GM11168 (cell line): ENCODE results near the gene IGSF10.

Experiments
- in situ Hi-C: fragments of 300-500 bp; cut with MboI; formaldehyde crosslinking; loops from one replicate; pipeline ENCODE4 v1.12.0; 2022; ENCODE audit warnings: low sequenced_read_pairs; ENCODE audit not compliant: unreplicated experiment

Gene IGSF10

GRCh38 chr3:151468284-151468917 lies 7.5 kb upstream of the IGSF10 start:
- in situ Hi-C loops: no loop called here

- in situ Hi-C loops: no loop called here
Observed at GRCh38 chr3:151467069-151467468, 6.2 kb upstream of the IGSF10 start.

- in situ Hi-C loops: no loop called here
Observed at GRCh38 chr3:151462991-151463390, 2.1 kb upstream of the IGSF10 start.

GRCh38 chr3:151462278-151462780 lies 1.5 kb upstream of the IGSF10 start:
- in situ Hi-C loops: no loop called here

GRCh38 chr3:151460228-151460627 lies 633 bp downstream of the IGSF10 start:
- in situ Hi-C loops: no loop called here

- in situ Hi-C loops: no loop called here
Observed at GRCh38 chr3:151459358-151459757, 1.5 kb downstream of the IGSF10 start.

GRCh38 chr3:151456065-151456464 lies 4.8 kb downstream of the IGSF10 start:
- in situ Hi-C loops: no loop called here

- in situ Hi-C loops: no loop called here
Observed at GRCh38 chr3:151452841-151453240, 8.0 kb downstream of the IGSF10 start.

- in situ Hi-C loops: no loop called here
Observed at GRCh38 chr3:151452368-151452767, 8.5 kb downstream of the IGSF10 start.

GRCh38 chr3:151446002-151446340 lies 14.9 kb downstream of the IGSF10 start:
- in situ Hi-C loops: loop anchor here (25.0 kb wide), 1 partner anchor 391 kb away; no protein-coding TSS in a partner anchor

GRCh38 chr3:151445273-151446001 lies 15.4 kb downstream of the IGSF10 start:
- in situ Hi-C loops: loop anchor here (25.0 kb wide), 1 partner anchor 392 kb away; no protein-coding TSS in a partner anchor

- in situ Hi-C loops: loop anchor here (25.0 kb wide), 1 partner anchor 394 kb away; no protein-coding TSS in a partner anchor
Observed at GRCh38 chr3:151443583-151443982, 17.3 kb downstream of the IGSF10 start.

GRCh38 chr3:151440940-151441339 lies 19.9 kb downstream of the IGSF10 start:
- in situ Hi-C loops: loop anchor here (25.0 kb wide), 1 partner anchor 396 kb away; no protein-coding TSS in a partner anchor

GRCh38 chr3:151439652-151440125 lies 21.2 kb downstream of the IGSF10 start:
- in situ Hi-C loops: loop anchor here (10.0 to 25.0 kb wide), 2 partner anchors 398 to 475 kb away; no protein-coding TSS in a partner anchor

GRCh38 chr3:151437906-151438305 lies 23.0 kb downstream of the IGSF10 start:
- in situ Hi-C loops: loop anchor here (10.0 to 25.0 kb wide), 2 partner anchors 399 to 477 kb away; no protein-coding TSS in a partner anchor

- in situ Hi-C loops: loop anchor here (10.0 to 25.0 kb wide), 2 partner anchors 400 to 478 kb away; no protein-coding TSS in a partner anchor
Observed at GRCh38 chr3:151436675-151437446, 24.0 kb downstream of the IGSF10 start.

GRCh38 chr3:151434151-151434890 lies 26.5 kb downstream of the IGSF10 start:
- in situ Hi-C loops: loop anchor here (10.0 to 25.0 kb wide), 2 partner anchors 403 to 480 kb away; no protein-coding TSS in a partner anchor

- in situ Hi-C loops: loop anchor here (10.0 to 25.0 kb wide), 2 partner anchors 405 to 482 kb away; no protein-coding TSS in a partner anchor
Observed at GRCh38 chr3:151432616-151433372, 28.1 kb downstream of the IGSF10 start.

GRCh38 chr3:151431940-151432339 lies 28.9 kb downstream of the IGSF10 start:
- in situ Hi-C loops: loop anchor here (10.0 to 25.0 kb wide), 2 partner anchors 405 to 483 kb away; no protein-coding TSS in a partner anchor
